Central memory CD8-positive, alpha-beta T cell (primary cell): ENCODE results near the gene SUPT3H.

Source experiments
- ATAC-seq: fragments of 150-1000 bp; cut with Tn5 transposase; replicated peaks from 2 replicates; pipeline ENCODE4 v1.10.0; 2022; ENCODE audit warnings: mild to moderate bottlenecking, moderate FRiP score, moderate number of reproducible peaks; ENCODE audit not compliant: poor library complexity, severe bottlenecking; ENCODE audit errors: extremely low read depth
- DNase-seq, 2 donors: peaks; one replicate each; pipeline ENCODE4 v3.0.0; 2021; ENCODE audit warnings: low spot score in 2 of 2
- H3K27ac Mint-ChIP-seq: one replicate; pipeline ENCODE4 v1.8.0; 2022; ENCODE audit warnings: low read depth, mild to moderate bottlenecking, moderate library complexity, mixed read lengths
- H3K27me3 Mint-ChIP-seq: one replicate; pipeline ENCODE4 v1.8.0; 2022; ENCODE audit warnings: mixed read lengths
- H3K36me3 Mint-ChIP-seq: one replicate; pipeline ENCODE4 v1.8.0; 2022; ENCODE audit warnings: mild to moderate bottlenecking, moderate library complexity, mixed read lengths; ENCODE audit not compliant: insufficient read depth
- H3K4me1 Mint-ChIP-seq: one replicate; pipeline ENCODE4 v1.8.0; 2022; ENCODE audit warnings: mixed read lengths
- H3K4me3 Mint-ChIP-seq: one replicate; pipeline ENCODE4 v1.8.0; 2022; ENCODE audit warnings: mild to moderate bottlenecking, moderate library complexity, mixed read lengths
- H3K9me3 Mint-ChIP-seq: one replicate; pipeline ENCODE4 v1.8.0; 2022; ENCODE audit warnings: mixed read lengths

The SUPT3H gene

GRCh38 chr6:44820321-44820720 lies 557.4 kb downstream of the SUPT3H start:
- Mint-ChIP-seq H3K27me3 (no peaks in the 10 kb centered on the region), H3K9me3 (no peaks in the 10 kb centered on the region), H3K4me3 (no peak overlapping the region), H3K4me1 (peaks cover 12% of the 10 kb centered on the region), H3K27ac (peak overlapping the region; percentile 61), H3K36me3 (peaks cover 3% of the 10 kb centered on the region)
- ATAC-seq (no peak), DNase-seq (no peak)

- DNase-seq = no peak
- H3K9me3 Mint-ChIP-seq = no peaks in the 10 kb centered on the region
- ATAC-seq = no peak
- no peaks in the 10 kb centered on the region for H3K27me3 Mint-ChIP-seq
- H3K27ac Mint-ChIP-seq = no peak overlapping the region
- peaks cover 26% of the 10 kb centered on the region for H3K4me1 Mint-ChIP-seq
- H3K4me3 Mint-ChIP-seq = no peak overlapping the region
- peaks cover 3% of the 10 kb centered on the region for H3K36me3 Mint-ChIP-seq
Measured at GRCh38 chr6:44811456-44811855, 566.3 kb downstream of the SUPT3H start.

DNA sequence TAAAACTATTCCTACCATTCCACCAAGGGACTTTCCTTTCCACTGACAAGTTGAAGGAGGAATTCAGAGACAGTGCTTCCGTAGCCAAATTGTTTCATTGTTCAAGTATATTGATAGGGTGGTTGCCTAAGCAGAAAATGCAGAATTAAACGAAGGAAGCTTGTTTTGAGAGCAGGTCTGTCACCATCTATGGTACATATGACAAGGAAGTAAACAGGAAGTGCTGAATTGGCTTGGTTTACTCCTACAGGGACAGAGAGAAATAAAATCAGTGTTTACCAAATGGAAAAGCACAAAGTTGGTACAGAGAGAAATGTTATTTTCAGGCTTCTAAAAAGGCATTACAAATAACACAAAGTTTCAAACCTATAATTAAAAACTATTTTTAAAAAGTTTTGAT lies 568.5 kb downstream of the SUPT3H start:
- Mint-ChIP-seq H3K27me3 (no peaks in the 10 kb centered on the region), H3K27ac (no peak overlapping the region), H3K4me1 (peaks cover 26% of the 10 kb centered on the region), H3K9me3 (no peaks in the 10 kb centered on the region), H3K36me3 (peaks cover 1% of the 10 kb centered on the region), H3K4me3 (no peak overlapping the region)
- ATAC-seq (no peak), DNase-seq (no peak)

GRCh38 chr6:44808148-44808547 lies 569.6 kb downstream of the SUPT3H start:
- DNase-seq (no peak), ATAC-seq (no peak)
- H3K4me3 Mint-ChIP-seq = no peak overlapping the region
- H3K9me3 Mint-ChIP-seq = no peaks in the 10 kb centered on the region
- H3K4me1 Mint-ChIP-seq = peaks cover 26% of the 10 kb centered on the region
- no peak overlapping the region for H3K27ac Mint-ChIP-seq
- no peaks in the 10 kb centered on the region for H3K27me3 Mint-ChIP-seq
- H3K36me3 Mint-ChIP-seq = no peaks in the 10 kb centered on the region

GRCh38 chr6:44806656-44807055 lies 571.1 kb downstream of the SUPT3H start:
- ATAC-seq (no peak), DNase-seq (no peak)
- no peaks in the 10 kb centered on the region for H3K9me3 Mint-ChIP-seq
- no peak overlapping the region for H3K4me3 Mint-ChIP-seq
- H3K4me1 Mint-ChIP-seq = peaks cover 16% of the 10 kb centered on the region
- no peak overlapping the region for H3K27ac Mint-ChIP-seq
- no peaks in the 10 kb centered on the region for H3K36me3 Mint-ChIP-seq
- no peaks in the 10 kb centered on the region for H3K27me3 Mint-ChIP-seq

GRCh38 chr6:44805238-44805846 lies 572.4 kb downstream of the SUPT3H start:
- DNase-seq (no peak), ATAC-seq (no peak)
- peaks cover 7% of the 10 kb centered on the region for H3K4me1 Mint-ChIP-seq
- no peak overlapping the region for H3K4me3 Mint-ChIP-seq
- no peaks in the 10 kb centered on the region for H3K27me3 Mint-ChIP-seq
- no peak overlapping the region for H3K27ac Mint-ChIP-seq
- H3K9me3 Mint-ChIP-seq = no peaks in the 10 kb centered on the region
- no peaks in the 10 kb centered on the region for H3K36me3 Mint-ChIP-seq

DNA sequence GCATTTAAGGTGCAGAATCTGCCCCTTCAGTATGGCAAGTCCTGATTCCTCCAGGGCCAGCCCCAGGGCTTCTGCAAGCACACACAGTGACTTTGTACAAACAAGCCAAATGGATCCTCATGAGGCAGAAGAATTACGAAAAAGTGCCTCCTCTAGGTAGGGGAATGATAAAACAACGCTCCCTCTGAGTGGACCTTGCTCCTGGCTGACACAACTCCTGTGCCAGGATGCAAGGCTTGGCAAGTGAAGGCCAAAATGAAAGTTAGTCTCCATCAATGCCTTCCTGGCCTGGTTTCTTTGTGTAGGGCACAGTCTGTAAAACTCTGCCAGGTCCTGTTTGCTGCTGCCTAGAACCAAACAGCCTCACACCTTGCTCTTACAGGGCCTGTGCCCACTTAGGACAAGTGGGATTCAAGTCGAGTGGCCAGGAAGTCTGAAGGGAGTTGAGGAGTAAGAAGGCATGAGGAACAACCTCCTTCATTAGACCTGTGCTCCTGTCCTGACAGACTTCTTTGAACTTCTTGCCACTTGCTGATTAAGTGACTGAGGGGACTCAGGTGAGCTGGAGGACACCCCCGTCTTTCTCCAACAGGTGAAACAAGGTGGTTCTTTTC lies 573.1 kb downstream of the SUPT3H start:
- Mint-ChIP-seq H3K27ac (no peak overlapping the region), H3K36me3 (no peaks in the 10 kb centered on the region), H3K9me3 (no peaks in the 10 kb centered on the region), H3K4me1 (peaks cover 7% of the 10 kb centered on the region), H3K4me3 (no peak overlapping the region), H3K27me3 (no peaks in the 10 kb centered on the region)
- no peak for DNase-seq
- no peak for ATAC-seq

DNA sequence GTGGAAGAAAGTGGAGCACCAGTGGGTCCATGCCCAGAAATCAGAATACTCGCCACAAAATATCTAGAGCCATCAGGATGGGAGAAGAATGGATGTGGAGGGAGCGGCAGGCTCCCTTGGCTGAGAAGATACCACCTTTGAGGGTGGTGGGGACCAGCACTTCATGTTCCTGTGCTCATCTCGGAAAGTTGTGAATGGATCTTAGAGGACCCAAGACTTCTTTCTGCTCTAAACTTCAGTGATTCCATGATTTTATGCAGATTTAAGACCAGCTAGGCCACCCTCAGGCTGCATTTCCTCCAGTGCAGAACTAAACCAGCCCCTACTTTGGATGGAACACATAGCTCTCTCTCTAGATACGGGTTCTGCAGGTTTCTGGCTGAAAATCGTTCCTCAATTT lies 573.7 kb downstream of the SUPT3H start:
- no peaks in the 10 kb centered on the region for H3K36me3 Mint-ChIP-seq
- H3K4me1 Mint-ChIP-seq = peaks cover 2% of the 10 kb centered on the region
- no peak for DNase-seq
- no peaks in the 10 kb centered on the region for H3K9me3 Mint-ChIP-seq
- no peak for ATAC-seq
- no peaks in the 10 kb centered on the region for H3K27me3 Mint-ChIP-seq
- no peak overlapping the region for H3K4me3 Mint-ChIP-seq
- H3K27ac Mint-ChIP-seq = no peak overlapping the region

DNA sequence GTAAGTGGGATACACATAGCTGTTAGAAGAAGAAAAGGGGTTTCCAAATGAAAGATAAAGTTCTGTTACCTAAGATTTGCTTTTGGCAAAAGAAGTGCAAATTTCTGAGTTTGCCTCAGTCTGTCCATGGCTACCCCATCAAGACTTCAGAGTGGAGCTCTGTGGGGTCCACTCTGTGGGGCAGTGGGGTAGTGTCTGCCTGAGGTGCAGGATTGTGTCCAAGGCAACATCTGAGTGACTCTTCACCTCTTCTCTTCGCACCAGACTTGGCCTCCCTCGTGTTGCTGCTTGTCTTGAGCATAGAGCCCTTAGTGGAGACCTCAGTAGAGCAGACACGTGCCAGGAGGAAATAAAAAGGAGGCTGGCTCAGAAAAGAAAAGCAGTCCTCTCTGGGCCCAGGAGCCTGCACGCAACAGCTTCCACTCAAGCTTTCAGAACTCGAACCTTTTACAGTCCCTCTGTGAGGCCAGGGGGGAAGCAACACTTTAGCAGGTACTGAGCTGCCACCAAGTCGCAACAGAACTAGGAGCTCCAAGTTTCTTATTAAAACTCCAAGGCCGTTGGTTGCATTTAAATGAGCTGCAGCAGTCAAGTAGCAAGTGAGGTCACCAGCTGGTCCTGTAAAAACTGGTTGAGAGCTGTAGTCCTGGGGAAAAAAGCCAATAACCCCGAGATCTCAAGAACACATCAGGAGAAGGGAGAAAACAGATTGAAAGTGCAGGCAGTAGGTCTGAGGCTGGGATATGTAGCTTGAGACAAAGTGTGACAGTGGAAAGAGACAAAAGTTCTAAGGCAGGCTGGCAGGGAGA lies 576.7 kb downstream of the SUPT3H start:
- ATAC-seq = no peak
- Mint-ChIP-seq H3K27ac (no peak overlapping the region), H3K36me3 (peaks cover 2% of the 10 kb centered on the region), H3K4me1 (no peaks in the 10 kb centered on the region), H3K9me3 (no peaks in the 10 kb centered on the region), H3K27me3 (peaks cover 24% of the 10 kb centered on the region), H3K4me3 (no peak overlapping the region)
- no peak for DNase-seq

GRCh38 chr6:44800171-44800783 lies 577.5 kb downstream of the SUPT3H start:
- H3K36me3 Mint-ChIP-seq = peaks cover 2% of the 10 kb centered on the region
- H3K27ac Mint-ChIP-seq = no peak overlapping the region
- no peak for ATAC-seq
- DNase-seq = no peak
- no peak overlapping the region for H3K4me3 Mint-ChIP-seq
- H3K9me3 Mint-ChIP-seq = no peaks in the 10 kb centered on the region
- H3K27me3 Mint-ChIP-seq = peaks cover 31% of the 10 kb centered on the region
- no peaks in the 10 kb centered on the region for H3K4me1 Mint-ChIP-seq

- ATAC-seq = no peak
- Mint-ChIP-seq H3K27ac (no peak overlapping the region), H3K4me1 (no peaks in the 10 kb centered on the region)
Measured at GRCh38 chr6:44797746-44798145, 580.0 kb downstream of the SUPT3H start.

GRCh38 chr6:44795326-44795725 lies 582.4 kb downstream of the SUPT3H start:
- no peak for DNase-seq
- Mint-ChIP-seq H3K27ac (no peak overlapping the region), H3K27me3 (peaks cover 75% of the 10 kb centered on the region), H3K9me3 (no peaks in the 10 kb centered on the region), H3K4me1 (no peaks in the 10 kb centered on the region), H3K36me3 (peaks cover 2% of the 10 kb centered on the region), H3K4me3 (no peak overlapping the region)
- ATAC-seq = no peak

More at GRCh38 chr6:44797746-44798145, 580.0 kb downstream of the SUPT3H start:
- Mint-ChIP-seq H3K36me3 (peaks cover 2% of the 10 kb centered on the region), H3K9me3 (no peaks in the 10 kb centered on the region), H3K4me3 (no peak overlapping the region), H3K27me3 (peaks cover 55% of the 10 kb centered on the region)
- no peak for DNase-seq
